ENCODE results near the gene RASA2. TPM values are rescaled to one million over a fixed set of nuclear protein-coding genes. Genes with fewer than 3 reads are reported as not detected.

Gene RASA2
- total and polyA plus RNA-seq, 2 of the 8 experiments (the other 6 are each of a cell fraction or from before 2014, with no cell fraction given): 3.5 to 15.9 TPM

- TF ChIP-seq USF2 (IDR thresholded peaks at IDR 0.05; ENCODE audit: low read length) (no peak), EGR1 (IDR thresholded peaks at IDR 0.05; ENCODE audit: borderline replicate concordance, low read depth, low read length) (no peak), CBX5 (IDR thresholded peaks at IDR 0.05; ENCODE audit: low read depth, low read length) (no peak), SP4 (IDR thresholded peaks at IDR 0.05; ENCODE audit: low read length) (no peak), EP300 (IDR thresholded peaks at IDR 0.05; ENCODE audit: borderline replicate concordance in 1 of 2, low read depth in 2 of 2, low read length in 2 of 2) (no peak)
Measured at GRCh38 chr3:141538568-141539240, 51.9 kb downstream of the RASA2 start (continued).

All from H1 (cell line).